HEK293 (cell line): ENCODE measurements around the gene ADCY7.

Experiments used
- CTCF ChIA-PET: fragments of 350-600 bp; formaldehyde crosslinking; extraction: SDS; loops from one replicate; lab custom pipeline; 2021; ENCODE audit warnings: antibody characterized with exemption; lab: Yijun Ruan, JAX
- POLR2A ChIA-PET: fragments of 300-600 bp; formaldehyde crosslinking; extraction: SDS; loops from one replicate; lab custom pipeline; 2020; ENCODE audit warnings: antibody characterized with exemption, inconsistent platforms; lab: Yijun Ruan, JAX
- H3K27ac ChIP-seq: fragments of 200-500 bp; sonication (Bioruptor generic); 2 replicates; pipeline ENCODE4 v1.5.1; 2014; ENCODE audit warnings: low read depth, low read length, control low read depth, inconsistent platforms; ENCODE audit errors: extremely low read depth
- H3K36me3 ChIP-seq, 2 experiments: fragments of 200-500 bp in 1 of 2; sonication (Bioruptor generic) in 1 of 2; 1 replicate in 1 of 2; 2 replicates in 1 of 2; pipeline ENCODE4 v1.5.1; 2014 to 2017; ENCODE audit warnings: inconsistent platforms in 2 of 2, low read length in 2 of 2; ENCODE audit not compliant: control insufficient read depth in 2 of 2, insufficient read depth in 1 of 2
- H3K4me1 ChIP-seq: fragments of 200-500 bp; sonication (Bioruptor generic); 2 replicates; pipeline ENCODE4 v1.5.1; 2014; ENCODE audit warnings: mild to moderate bottlenecking, low read length, inconsistent platforms; ENCODE audit not compliant: control insufficient read depth, insufficient read depth
- H3K4me3 ChIP-seq: 2 replicates; pipeline ENCODE4 v1.5.1; 2011; ENCODE audit warnings: low read depth, mild to moderate bottlenecking, control low read depth, low read length, moderate library complexity
- H3K9me3 ChIP-seq: fragments of 200-500 bp; sonication (Bioruptor generic); 2 replicates; pipeline ENCODE4 v1.5.1; 2014; ENCODE audit warnings: low read depth, low read length, inconsistent platforms; ENCODE audit not compliant: control insufficient read depth, insufficient read depth
- EGR2 ChIP-seq: fragments of 450-650 bp; formaldehyde crosslinking; IDR thresholded peaks from 2 replicates; pipeline ENCODE4 v1.5.1; 2016; ENCODE audit warnings: low read depth, missing biosample characterization, missing genetic modification characterization
- REST ChIP-seq: fragments of 450-650 bp; formaldehyde crosslinking; IDR thresholded peaks from 2 replicates; pipeline ENCODE4 v1.5.1; 2016; ENCODE audit warnings: missing biosample characterization, missing genetic modification characterization
- ZBTB20 ChIP-seq: fragments of 450-650 bp; formaldehyde crosslinking; IDR thresholded peaks from 2 replicates; pipeline ENCODE4 v1.5.1; 2016; ENCODE audit warnings: missing biosample characterization, missing genetic modification characterization
- ZFHX2 ChIP-seq: fragments of 450-650 bp; formaldehyde crosslinking; conservative IDR thresholded peaks from 2 replicates; pipeline ENCODE4 v1.5.1; 2016; ENCODE audit warnings: missing biosample characterization, missing genetic modification characterization
- ZNF112 ChIP-seq: fragments of 450-650 bp; formaldehyde crosslinking; IDR thresholded peaks from 2 replicates; pipeline ENCODE4 v1.5.0; 2017; ENCODE audit warnings: missing biosample characterization, missing genetic modification characterization
- ZNF248 ChIP-seq: fragments of 450-650 bp; formaldehyde crosslinking; IDR thresholded peaks from 2 replicates; pipeline ENCODE4 v1.5.1; 2017; ENCODE audit warnings: missing biosample characterization, missing genetic modification characterization
- ZNF341 ChIP-seq: fragments of 450-650 bp; formaldehyde crosslinking; IDR thresholded peaks from 2 replicates; pipeline ENCODE4; 2016; ENCODE audit warnings: low read depth, missing biosample characterization, missing genetic modification characterization
- ZNF48 ChIP-seq: fragments of 450-650 bp; formaldehyde crosslinking; IDR thresholded peaks from 2 replicates; pipeline ENCODE4 v1.5.1; 2016; ENCODE audit warnings: missing biosample characterization, missing genetic modification characterization
- ZNF529 ChIP-seq: fragments of 450-650 bp; formaldehyde crosslinking; IDR thresholded peaks from 2 replicates; pipeline ENCODE4 v1.5.1; 2017; ENCODE audit warnings: missing genetic modification characterization, missing biosample characterization; ENCODE audit not compliant: insufficient replicate concordance
- ZNF530 ChIP-seq: fragments of 450-650 bp; formaldehyde crosslinking; IDR thresholded peaks from 2 replicates; pipeline ENCODE4 v1.5.1; 2016; ENCODE audit warnings: low read depth, missing biosample characterization, missing genetic modification characterization
- ZNF596 ChIP-seq: fragments of 450-650 bp; IDR thresholded peaks from 2 replicates; pipeline ENCODE4 v1.5.0; 2018; ENCODE audit warnings: missing biosample characterization, mild to moderate bottlenecking, missing genetic modification characterization, moderate library complexity
- ZNF654 ChIP-seq: fragments of 450-650 bp; formaldehyde crosslinking; IDR thresholded peaks from 2 replicates; pipeline ENCODE4 v1.5.1; 2016; ENCODE audit warnings: low read depth, missing biosample characterization, missing genetic modification characterization
- ZNF660 ChIP-seq: fragments of 450-650 bp; IDR thresholded peaks from 2 replicates; pipeline ENCODE4 v1.5.1; 2018; ENCODE audit warnings: missing biosample characterization, mild to moderate bottlenecking, missing genetic modification characterization
- ZNF785 ChIP-seq: fragments of 450-650 bp; formaldehyde crosslinking; IDR thresholded peaks from 2 replicates; pipeline ENCODE4 v1.5.1; 2016; ENCODE audit warnings: missing biosample characterization, missing genetic modification characterization
- ZSCAN30 ChIP-seq: fragments of 450-650 bp; IDR thresholded peaks from 2 replicates; pipeline ENCODE4 v1.5.1; 2018; ENCODE audit warnings: missing biosample characterization, mild to moderate bottlenecking, missing genetic modification characterization, moderate library complexity
- TF ChIP-seq, protein P1 (sequence below): fragments of 450-650 bp; formaldehyde crosslinking; IDR thresholded peaks from 2 replicates; pipeline ENCODE4 v1.5.1; 2017; ENCODE audit warnings: missing biosample characterization, missing genetic modification characterization
- TF ChIP-seq, protein P2 (sequence below): fragments of 450-650 bp; IDR thresholded peaks from 2 replicates; pipeline ENCODE4 v1.5.1; 2018; ENCODE audit warnings: missing biosample characterization, mild to moderate bottlenecking, missing genetic modification characterization

ADCY7 gene

DNA sequence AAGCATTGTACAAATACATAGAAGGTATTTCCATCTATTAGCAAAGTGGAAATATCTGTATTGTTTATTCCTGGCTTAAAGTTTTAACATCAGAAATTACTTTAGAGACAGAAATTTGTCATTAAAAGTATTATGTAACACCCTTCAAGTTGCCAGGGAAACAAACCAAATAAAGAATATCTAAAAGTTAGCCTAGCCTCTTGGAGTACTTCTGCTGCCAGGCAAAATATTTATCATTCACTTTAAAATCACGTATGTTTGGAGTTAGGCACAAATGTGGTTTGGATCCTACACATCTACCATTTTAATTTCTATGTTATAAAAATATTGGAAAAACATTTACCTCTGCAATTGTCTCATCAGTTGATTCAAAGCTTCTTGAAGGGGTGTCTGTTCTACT, 87.7 kb downstream of the ADCY7 start (continued):
- no peak for TF ChIP-seq ZNF596 (tag by site-specific recombination)
- no peak for TF ChIP-seq ZNF529 (tag by site-specific recombination)
- TF ChIP-seq, protein P1, sequence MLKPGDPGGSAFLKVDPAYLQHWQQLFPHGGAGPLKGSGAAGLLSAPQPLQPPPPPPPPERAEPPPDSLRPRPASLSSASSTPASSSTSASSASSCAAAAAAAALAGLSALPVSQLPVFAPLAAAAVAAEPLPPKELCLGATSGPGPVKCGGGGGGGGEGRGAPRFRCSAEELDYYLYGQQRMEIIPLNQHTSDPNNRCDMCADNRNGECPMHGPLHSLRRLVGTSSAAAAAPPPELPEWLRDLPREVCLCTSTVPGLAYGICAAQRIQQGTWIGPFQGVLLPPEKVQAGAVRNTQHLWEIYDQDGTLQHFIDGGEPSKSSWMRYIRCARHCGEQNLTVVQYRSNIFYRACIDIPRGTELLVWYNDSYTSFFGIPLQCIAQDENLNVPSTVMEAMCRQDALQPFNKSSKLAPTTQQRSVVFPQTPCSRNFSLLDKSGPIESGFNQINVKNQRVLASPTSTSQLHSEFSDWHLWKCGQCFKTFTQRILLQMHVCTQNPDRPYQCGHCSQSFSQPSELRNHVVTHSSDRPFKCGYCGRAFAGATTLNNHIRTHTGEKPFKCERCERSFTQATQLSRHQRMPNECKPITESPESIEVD (tag by site-specific recombination) = no peak
- no peak for TF ChIP-seq ZNF48 (tag by site-specific recombination)
- TF ChIP-seq ZSCAN30 (tag by site-specific recombination) = no peak
- TF ChIP-seq, protein P2, sequence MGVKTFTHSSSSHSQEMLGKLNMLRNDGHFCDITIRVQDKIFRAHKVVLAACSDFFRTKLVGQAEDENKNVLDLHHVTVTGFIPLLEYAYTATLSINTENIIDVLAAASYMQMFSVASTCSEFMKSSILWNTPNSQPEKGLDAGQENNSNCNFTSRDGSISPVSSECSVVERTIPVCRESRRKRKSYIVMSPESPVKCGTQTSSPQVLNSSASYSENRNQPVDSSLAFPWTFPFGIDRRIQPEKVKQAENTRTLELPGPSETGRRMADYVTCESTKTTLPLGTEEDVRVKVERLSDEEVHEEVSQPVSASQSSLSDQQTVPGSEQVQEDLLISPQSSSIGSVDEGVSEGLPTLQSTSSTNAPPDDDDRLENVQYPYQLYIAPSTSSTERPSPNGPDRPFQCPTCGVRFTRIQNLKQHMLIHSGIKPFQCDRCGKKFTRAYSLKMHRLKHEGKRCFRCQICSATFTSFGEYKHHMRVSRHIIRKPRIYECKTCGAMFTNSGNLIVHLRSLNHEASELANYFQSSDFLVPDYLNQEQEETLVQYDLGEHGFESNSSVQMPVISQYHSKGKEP (tag by site-specific recombination) = no peak
- no peak for TF ChIP-seq ZNF112 (tag by site-specific recombination)
- TF ChIP-seq, all 188 proteins: peak for 0

GRCh38 chr16:50354629-50355456, 88.5 kb downstream of the ADCY7 start:
- TF ChIP-seq ZNF248 = 0 out of 2 replicates have a peak, but pooled peaks have one; percentile 62
- TF ChIP-seq ZNF654 (tag by site-specific recombination) = peak; percentile 40
- no peak for TF ChIP-seq REST (tag by site-specific recombination)

DNA sequence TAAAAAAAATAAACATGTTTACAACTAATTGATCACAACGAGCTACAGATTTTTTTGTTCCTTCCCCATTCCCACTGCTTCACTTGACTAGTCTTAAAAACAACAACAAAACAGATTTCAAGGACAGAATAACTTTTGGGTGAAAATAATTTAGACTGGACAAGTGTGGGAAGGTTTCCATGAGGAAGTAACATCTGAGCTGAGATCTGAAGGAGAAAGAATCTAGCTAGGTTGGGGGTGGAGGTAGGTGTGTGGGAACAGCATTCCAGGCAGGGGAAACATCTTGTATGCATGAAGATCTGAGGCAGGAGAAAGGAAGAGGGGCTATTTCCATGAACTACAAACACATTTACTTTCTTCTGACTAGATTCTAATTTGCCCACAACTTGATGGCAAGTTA, 93.3 kb downstream of the ADCY7 start:
- Histone ChIP-seq H3K27ac (no peak overlapping the region), H3K4me3 (no peak overlapping the region), H3K9me3 (no peaks in the 10 kb centered on the region), H3K4me1 (no peaks in the 10 kb centered on the region), H3K36me3 (peaks cover 22 to 93% of the 10 kb centered on the region in 2 experiments)
- TF ChIP-seq ZNF341 (tag by site-specific recombination) (peak; percentile 71), ZNF660 (tag by site-specific recombination) (no peak), ZNF530 (tag by site-specific recombination) (no peak), ZNF785 (tag by site-specific recombination) (no peak), ZBTB20 (tag by site-specific recombination) (no peak), EGR2 (tag by site-specific recombination) (peak; percentile 60), ZFHX2 (peak; percentile 21; the same call in 1 of the 2 replicates)
- TF ChIP-seq, protein P1 (tag by site-specific recombination) = no peak
- ChIA-PET POLR2A (no interaction called here), CTCF (interaction anchor here (0.7 to 1.5 kb wide), 3 partner anchors 150 to 334 kb away, joined by 3 to 6 read pairs (median 3); partner anchors contain the start of gene CNEP1R1)

More at GRCh38 chr16:50354629-50355456, 88.5 kb downstream of the ADCY7 start:
- H3K4me3 ChIP-seq = no peak overlapping the region
- H3K27ac ChIP-seq = no peak overlapping the region
- H3K4me1 ChIP-seq = no peaks in the 10 kb centered on the region
- CTCF ChIA-PET = interaction anchor here (0.6 to 3.8 kb wide), 29 partner anchors 8 to 1052 kb away, joined by 3 to 25 read pairs (median 4); partner anchors contain the start of gene CNEP1R1
- peaks cover 35 to 89% of the 10 kb centered on the region in 2 experiments for H3K36me3 ChIP-seq
- H3K9me3 ChIP-seq = no peaks in the 10 kb centered on the region
- POLR2A ChIA-PET = no interaction called here
